ENCODE measurements around the gene SLC37A3. TPM values are rescaled to one million over a fixed set of nuclear protein-coding genes. Genes with fewer than 3 reads are reported as not detected.
"Not testable (repeated sequence)": the region's sequence is repeated elsewhere in the genome, so short reads cannot be mapped to it uniquely, and the experiment has no call there.

Gene SLC37A3
- polyA plus RNA-seq, 2 of the 4 experiments (the other 2 are of a cell fraction): 26.9 to 53.2 TPM

DNA sequence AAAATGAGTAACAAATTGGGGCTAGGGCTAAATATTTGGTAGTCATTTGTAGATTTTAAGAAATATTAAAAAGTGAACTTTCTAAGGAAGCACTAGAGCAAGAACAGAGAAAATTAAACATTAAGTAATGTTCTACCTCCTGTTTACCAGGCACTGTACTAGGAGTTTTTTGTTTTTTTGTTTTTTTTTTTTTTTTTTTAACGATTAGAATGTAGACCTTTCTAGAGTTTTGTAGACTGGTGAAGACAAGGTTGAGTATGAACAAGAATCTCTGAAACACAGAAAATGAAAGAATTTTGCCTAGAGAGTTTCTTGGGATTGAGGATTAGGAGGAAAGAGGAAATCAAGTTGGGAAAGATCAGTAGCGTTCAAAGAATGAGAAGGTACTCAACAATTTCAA, 73.6 kb downstream of the SLC37A3 start (continued):
- no peak for TF ChIP-seq ZC3H11A (IDR thresholded peaks at IDR 0.05)
- TF ChIP-seq RNF2 (IDR thresholded peaks at IDR 0.05; ENCODE audit: borderline replicate concordance, low read depth): no peak
- no peak for TF ChIP-seq POLR2AphosphoS2 (conservative IDR thresholded peaks at IDR 0.05; ENCODE audit: low read length)
- no peak for TF ChIP-seq CHD4 (IDR thresholded peaks at IDR 0.05; ENCODE audit: borderline replicate concordance)

DNA sequence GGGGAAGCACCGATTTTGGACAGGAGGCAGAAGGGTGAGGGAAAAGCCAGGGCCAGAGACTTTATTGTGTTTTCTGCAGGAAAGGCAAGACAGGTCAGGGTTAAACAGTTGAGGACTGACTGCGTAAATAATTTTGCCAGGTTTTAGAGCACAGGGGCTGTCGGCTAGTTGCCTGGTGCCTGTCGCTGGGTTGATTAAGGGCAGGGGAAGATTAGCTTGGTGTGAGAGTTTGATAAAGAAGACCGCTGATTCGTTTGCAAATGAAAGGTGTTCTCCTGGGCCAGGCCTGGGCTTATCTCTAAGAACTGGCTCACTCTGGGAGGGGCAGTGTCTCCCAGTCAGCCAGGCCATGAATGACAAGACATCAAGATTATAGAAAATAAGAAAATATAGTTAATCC, 75.6 kb downstream of the SLC37A3 start:
- DNase-seq (ENCODE audit: low read depth in 1 of 2, low spot score in 1 of 2): no peak
- Histone ChIP-seq H3K4me2 (no peak overlapping the region), H3K4me1 (no peaks in the 10 kb centered on the region), H3K4me3 (no peak overlapping the region), H3K9me3 (no peaks in the 10 kb centered on the region), H3K27ac (no peak overlapping the region)
- ChIA-PET CTCF (interaction anchor here (5.2 kb wide), 1 partner anchor 318 kb away, joined by 22 read pairs; no protein-coding TSS in a partner anchor), POLR2A (no interaction called here)
- TF ChIP-seq EP300 (IDR thresholded peaks at IDR 0.05): no peak
- no peak for FAIRE-seq
- ATAC-seq: no peak
- WGBS (ENCODE audit: missing lambda C conversion rate): 87% methylated on average over 6 of the region's 6 CpGs

DNA sequence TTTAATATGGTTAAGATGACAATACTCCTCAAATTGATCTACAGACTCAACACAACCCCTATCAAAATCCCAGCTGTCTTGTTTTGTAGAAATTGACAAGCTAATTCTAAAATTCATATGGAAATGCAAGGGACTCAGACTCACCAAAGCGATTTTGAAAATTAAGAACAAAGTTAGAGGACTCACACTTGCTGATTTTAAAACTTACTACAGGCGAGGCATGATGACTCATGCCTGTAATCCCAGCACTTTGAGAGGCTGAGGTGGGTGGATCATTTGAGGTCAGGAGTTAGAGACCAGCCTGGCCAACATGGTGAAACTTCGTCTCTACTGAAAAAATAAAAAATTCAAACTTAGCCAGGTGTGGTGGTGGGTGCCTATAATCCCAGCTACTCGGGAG, 78.3 kb downstream of the SLC37A3 start:
- CTCF ChIA-PET; TF ChIP-seq FOSL2 (IDR thresholded peaks at IDR 0.05): not testable (repeated sequence)
- peak; percentile 44; the same call in 1 of the 2 replicates for TF ChIP-seq FOSL2 (CRISPR knock-in tag; IDR thresholded peaks at IDR 0.05)

DNA sequence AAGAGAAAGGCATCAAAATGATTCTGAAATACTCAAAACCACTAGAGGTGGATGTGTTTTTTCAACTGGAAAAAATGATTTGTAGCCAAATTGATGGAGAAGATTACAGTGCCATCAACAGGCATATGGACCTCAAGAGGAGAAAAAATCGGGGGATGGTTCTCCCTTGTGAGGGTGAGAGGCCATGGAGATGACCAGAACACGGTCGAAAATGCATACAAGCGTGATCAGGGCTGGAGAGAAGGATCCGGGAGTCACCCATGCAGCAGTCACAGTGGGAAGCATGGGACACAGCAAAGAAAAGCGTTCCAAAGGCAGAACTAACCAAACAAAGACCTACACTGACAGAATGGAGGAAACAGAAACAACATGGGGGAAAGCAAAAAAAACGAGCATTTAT, 80.3 kb downstream of the SLC37A3 start:
- ATAC-seq: no peak
- DNase-seq (ENCODE audit: low read depth in 1 of 2, low spot score in 1 of 2): no peak
- Histone ChIP-seq H3K4me2 (no peak overlapping the region), H3K4me3 (no peak overlapping the region), H3K27ac (no peak overlapping the region), H3K4me1 (peaks cover 39% of the 10 kb centered on the region), H3K9me3 (no peaks in the 10 kb centered on the region)
- FAIRE-seq: no peak
- ChIA-PET POLR2A (no interaction called here), CTCF (interaction anchor here (2.8 to 3.7 kb wide), 2 partner anchors 8 to 11 kb away, joined by 6 to 33 read pairs; no protein-coding TSS in a partner anchor)
- TF ChIP-seq HDAC2 (IDR thresholded peaks at IDR 0.05) (no peak), EHMT2 (IDR thresholded peaks at IDR 0.05; ENCODE audit: low read depth) (no peak), ZC3H11A (IDR thresholded peaks at IDR 0.05) (no peak), HOXB5 (CRISPR knock-in tag; IDR thresholded peaks at IDR 0.05) (no peak), MAZ (IDR thresholded peaks at IDR 0.05; ENCODE audit: borderline replicate concordance, low read depth, low read length) (no peak), JUN (IDR thresholded peaks at IDR 0.05) (no peak), GATA3 (IDR thresholded peaks at IDR 0.05; ENCODE audit: borderline replicate concordance) (no peak), NPAS2 (CRISPR knock-in tag; IDR thresholded peaks at IDR 0.05; ENCODE audit: borderline replicate concordance) (no peak), POLR2AphosphoS2 (conservative IDR thresholded peaks at IDR 0.05; ENCODE audit: low read length) (no peak), ATOH8 (CRISPR knock-in tag; IDR thresholded peaks at IDR 0.05; ENCODE audit: low read depth) (no peak), FOSB (CRISPR knock-in tag; IDR thresholded peaks at IDR 0.05) (no peak), CHD2 (IDR thresholded peaks at IDR 0.05; ENCODE audit: low read length, partially characterized antibody) (no peak), SREBF2 (IDR thresholded peaks at IDR 0.05) (no peak)
- 88% methylated on average over 7 of the region's 7 CpGs for WGBS (ENCODE audit: missing lambda C conversion rate)

More for the DNA sequence above, 78.3 kb downstream of the SLC37A3 start:
- ATAC-seq; H3K27ac ChIP-seq; DNase-seq (ENCODE audit: low read depth in 1 of 2, low spot score in 1 of 2); FAIRE-seq; H3K4me3 ChIP-seq; H3K4me2 ChIP-seq; H3K9me3 ChIP-seq: not testable (repeated sequence)
- 72% methylated on average over 4 of the region's 4 CpGs for WGBS (ENCODE audit: missing lambda C conversion rate)
- POLR2A ChIA-PET: interaction anchor here (0.8 kb wide), 1 partner anchor 56 kb away, joined by 5 read pairs; no protein-coding TSS in a partner anchor
- peaks cover 24% of the 10 kb centered on the region for H3K4me1 ChIP-seq

DNA sequence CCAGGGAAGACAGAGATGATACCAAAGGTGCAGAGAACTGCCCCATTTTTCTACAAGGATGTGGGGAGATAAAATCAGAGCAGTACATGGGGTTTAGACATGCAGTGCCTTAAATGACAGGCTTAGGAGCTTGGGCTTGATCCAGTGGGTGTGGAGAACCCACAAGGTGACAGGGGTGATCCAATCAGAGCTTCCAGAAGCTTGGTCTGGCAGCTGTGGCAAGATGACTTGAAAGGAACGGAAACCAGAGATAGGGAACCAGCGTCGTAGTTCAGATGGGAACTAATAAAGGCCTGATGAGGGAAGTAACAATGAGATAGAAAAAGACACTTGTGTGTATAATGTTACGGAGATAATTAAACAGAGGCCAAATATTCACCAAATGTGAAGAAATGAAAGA, 80.7 kb downstream of the SLC37A3 start:
- H3K4me3 ChIP-seq: no peak overlapping the region
- ATAC-seq (no peak), FAIRE-seq (no peak), DNase-seq (ENCODE audit: low read depth in 1 of 2, low spot score in 1 of 2) (no peak)
- ChIA-PET POLR2A (no interaction called here), CTCF (interaction anchor here (2.6 to 3.7 kb wide), 3 partner anchors 8 to 13 kb away, joined by 6 to 33 read pairs (median 12); no protein-coding TSS in a partner anchor)
- H3K4me1 ChIP-seq: peaks cover 39% of the 10 kb centered on the region
- H3K9me3 ChIP-seq: no peaks in the 10 kb centered on the region
- WGBS (ENCODE audit: missing lambda C conversion rate): 93% methylated on average over 4 of the region's 4 CpGs
- peak overlapping the region; percentile 71 to 83; a peak in 4 of 6 replicates for H3K27ac ChIP-seq
- no peak overlapping the region for H3K4me2 ChIP-seq
- TF ChIP-seq ZSCAN20 (CRISPR knock-in tag; IDR thresholded peaks at IDR 0.05): no peak
- no peak for TF ChIP-seq BCL3 (IDR thresholded peaks at IDR 0.05)
- no peak for TF ChIP-seq RARB (CRISPR knock-in tag; IDR thresholded peaks at IDR 0.05)
- TF ChIP-seq FOSL2 (IDR thresholded peaks at IDR 0.05): no peak
- TF ChIP-seq FOSL2 (CRISPR knock-in tag; IDR thresholded peaks at IDR 0.05): no peak
- no peak for TF ChIP-seq HOXA7 (CRISPR knock-in tag; IDR thresholded peaks at IDR 0.05)
- no peak for TF ChIP-seq TFCP2L1 (CRISPR knock-in tag; IDR thresholded peaks at IDR 0.05)
- TF ChIP-seq EHF (CRISPR knock-in tag; IDR thresholded peaks at IDR 0.05): no peak
- TF ChIP-seq ATOH8 (CRISPR knock-in tag; IDR thresholded peaks at IDR 0.05; ENCODE audit: low read depth): no peak
- TF ChIP-seq EHMT2 (IDR thresholded peaks at IDR 0.05; ENCODE audit: low read depth): no peak
- TF ChIP-seq, protein P1, sequence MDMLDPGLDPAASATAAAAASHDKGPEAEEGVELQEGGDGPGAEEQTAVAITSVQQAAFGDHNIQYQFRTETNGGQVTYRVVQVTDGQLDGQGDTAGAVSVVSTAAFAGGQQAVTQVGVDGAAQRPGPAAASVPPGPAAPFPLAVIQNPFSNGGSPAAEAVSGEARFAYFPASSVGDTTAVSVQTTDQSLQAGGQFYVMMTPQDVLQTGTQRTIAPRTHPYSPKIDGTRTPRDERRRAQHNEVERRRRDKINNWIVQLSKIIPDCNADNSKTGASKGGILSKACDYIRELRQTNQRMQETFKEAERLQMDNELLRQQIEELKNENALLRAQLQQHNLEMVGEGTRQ (IDR thresholded peaks at IDR 0.05): no peak
- no peak for TF ChIP-seq HDAC2 (IDR thresholded peaks at IDR 0.05)
- no peak for TF ChIP-seq GATA3 (IDR thresholded peaks at IDR 0.05; ENCODE audit: borderline replicate concordance)
- TF ChIP-seq, protein P2, sequence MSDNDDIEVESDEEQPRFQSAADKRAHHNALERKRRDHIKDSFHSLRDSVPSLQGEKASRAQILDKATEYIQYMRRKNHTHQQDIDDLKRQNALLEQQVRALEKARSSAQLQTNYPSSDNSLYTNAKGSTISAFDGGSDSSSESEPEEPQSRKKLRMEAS (IDR thresholded peaks at IDR 0.05): no peak
